Measurements from ENCODE around the gene LDLRAD3.

DNA sequence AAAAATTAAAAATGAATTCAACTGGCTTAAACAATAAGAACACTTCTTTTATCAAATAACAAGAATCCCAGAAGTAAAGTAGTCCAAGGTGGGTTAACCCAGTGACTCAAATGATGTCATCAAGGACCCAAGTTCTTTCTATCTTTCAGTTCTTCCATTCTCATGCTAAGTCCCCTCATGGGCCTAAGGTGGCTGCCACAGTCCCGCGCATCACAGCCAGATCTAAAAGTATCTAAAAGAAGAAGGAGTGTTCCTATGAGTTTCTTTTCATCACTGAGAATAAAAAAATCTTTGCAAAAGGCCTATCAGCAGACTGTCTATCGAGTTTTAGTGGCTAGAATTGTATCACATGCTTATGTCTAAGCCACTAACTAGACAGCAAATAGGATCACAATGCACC, 37.2 kb upstream of the LDLRAD3 start:
- TF ChIP-seq, protein P1, sequence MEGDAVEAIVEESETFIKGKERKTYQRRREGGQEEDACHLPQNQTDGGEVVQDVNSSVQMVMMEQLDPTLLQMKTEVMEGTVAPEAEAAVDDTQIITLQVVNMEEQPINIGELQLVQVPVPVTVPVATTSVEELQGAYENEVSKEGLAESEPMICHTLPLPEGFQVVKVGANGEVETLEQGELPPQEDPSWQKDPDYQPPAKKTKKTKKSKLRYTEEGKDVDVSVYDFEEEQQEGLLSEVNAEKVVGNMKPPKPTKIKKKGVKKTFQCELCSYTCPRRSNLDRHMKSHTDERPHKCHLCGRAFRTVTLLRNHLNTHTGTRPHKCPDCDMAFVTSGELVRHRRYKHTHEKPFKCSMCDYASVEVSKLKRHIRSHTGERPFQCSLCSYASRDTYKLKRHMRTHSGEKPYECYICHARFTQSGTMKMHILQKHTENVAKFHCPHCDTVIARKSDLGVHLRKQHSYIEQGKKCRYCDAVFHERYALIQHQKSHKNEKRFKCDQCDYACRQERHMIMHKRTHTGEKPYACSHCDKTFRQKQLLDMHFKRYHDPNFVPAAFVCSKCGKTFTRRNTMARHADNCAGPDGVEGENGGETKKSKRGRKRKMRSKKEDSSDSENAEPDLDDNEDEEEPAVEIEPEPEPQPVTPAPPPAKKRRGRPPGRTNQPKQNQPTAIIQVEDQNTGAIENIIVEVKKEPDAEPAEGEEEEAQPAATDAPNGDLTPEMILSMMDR (IDR thresholded peaks at IDR 0.05): no peak
- no peak for TF ChIP-seq ZFX (IDR thresholded peaks at IDR 0.05; ENCODE audit: borderline replicate concordance)

Measured in 22Rv1 (cell line).